Cardiac fibroblast (primary cell): ENCODE results near the gene MUCL1.
"Not testable (repeated sequence)": the region's sequence is repeated elsewhere in the genome, so short reads cannot be mapped to it uniquely, and the experiment has no call there.

Experiments used
- DNase-seq, 2 donors: peaks; one replicate each; pipeline versions ENCODE4 v3.0.0 to v3.0.0-alpha.2; 2010; ENCODE audit warnings: low read depth in 2 of 2
- H3K4me3 ChIP-seq, 2 donors: replicated peaks in 1 of 2; 1 replicate in 1 of 2; 2 replicates in 1 of 2; pipeline ENCODE4 v1.5.1; 2011; ENCODE audit warnings: low read depth in 2 of 2, low read length in 2 of 2, mild to moderate bottlenecking in 2 of 2, moderate library complexity in 1 of 2
- CTCF ChIP-seq: IDR thresholded peaks from one replicate; pipeline ENCODE4 v1.5.1; 2011; ENCODE audit warnings: low read depth, mild to moderate bottlenecking, low read length, inconsistent platforms

MUCL1 gene

GRCh38 chr12:54882079-54882478 lies 27.8 kb downstream of the MUCL1 start:
- DNase-seq, result no peak
- no peak for TF ChIP-seq CTCF

GRCh38 chr12:54882597-54882996 lies 28.3 kb downstream of the MUCL1 start:
- H3K4me3 ChIP-seq, DNase-seq: not testable (repeated sequence)

More at GRCh38 chr12:54882079-54882478, 27.8 kb downstream of the MUCL1 start:
- no peak overlapping the region for H3K4me3 ChIP-seq

- not testable (repeated sequence) for H3K4me3 ChIP-seq
Observed at GRCh38 chr12:54888428-54888827, 34.1 kb downstream of the MUCL1 start.

GRCh38 chr12:54890339-54890738 lies 36.0 kb downstream of the MUCL1 start:
- H3K4me3 ChIP-seq, result no peak overlapping the region
- DNase-seq, result no peak
- no peak for TF ChIP-seq CTCF

More at GRCh38 chr12:54888428-54888827, 34.1 kb downstream of the MUCL1 start:
- not testable (repeated sequence) for DNase-seq

DNA sequence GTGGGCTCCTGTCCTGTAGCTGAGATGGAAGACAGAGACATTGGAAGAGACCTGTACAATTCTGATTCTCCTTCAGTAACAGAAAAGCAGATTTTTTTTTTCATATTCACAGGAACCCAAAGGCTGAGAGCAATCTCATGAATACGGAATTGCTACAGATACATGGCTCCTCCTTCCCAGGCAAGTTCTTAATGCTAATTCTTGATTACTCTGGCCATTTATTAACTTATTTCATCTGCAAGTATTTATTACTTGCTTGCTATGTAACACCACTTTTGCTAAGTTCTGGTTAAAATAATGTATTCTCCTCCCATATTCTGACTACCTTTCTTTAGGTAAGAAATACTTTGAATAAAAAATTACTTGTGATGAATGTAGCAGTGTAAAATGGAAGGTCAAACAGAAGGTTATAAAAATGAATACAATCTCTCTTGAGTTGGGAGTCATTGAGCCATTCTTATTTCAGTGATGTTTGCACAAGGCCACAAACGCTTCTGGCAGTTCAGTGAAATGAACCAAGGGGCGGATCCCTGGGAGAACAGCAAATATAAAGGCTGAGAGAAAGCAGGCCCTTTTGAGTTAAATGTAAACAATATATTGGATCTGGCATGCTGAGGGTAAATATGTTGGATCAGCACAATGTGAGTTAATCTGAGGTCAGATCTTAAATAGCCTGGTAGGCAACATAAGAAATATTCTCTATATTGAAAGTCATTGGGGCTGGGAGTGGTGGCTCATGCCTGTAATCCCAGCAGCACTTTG lies 37.6 kb downstream of the MUCL1 start:
- DNase-seq, result no peak
- H3K4me3 ChIP-seq, result no peak overlapping the region
- no peak for TF ChIP-seq CTCF
